ENCODE measurements around the gene ASMT.
"Not testable (repeated sequence)": the region's sequence is repeated elsewhere in the genome, so short reads cannot be mapped to it uniquely, and the experiment has no call there.

Gene ASMT

GRCh38 chrX:1610166-1610565, 4.7 kb upstream of the ASMT start:
- no peak for TF ChIP-seq ARNT (IDR thresholded peaks at IDR 0.05)
- no peak for TF ChIP-seq SUZ12 (IDR thresholded peaks at IDR 0.05)
- TF ChIP-seq ZNF384 (IDR thresholded peaks at IDR 0.05) = no peak
- TF ChIP-seq NFRKB (IDR thresholded peaks at IDR 0.05) = no peak
- no peak for TF ChIP-seq SP1 (IDR thresholded peaks at IDR 0.05)
- TF ChIP-seq FOXA1 (IDR thresholded peaks at IDR 0.05) = no peak
- TF ChIP-seq TARDBP (IDR thresholded peaks at IDR 0.05) = no peak
- TF ChIP-seq ELF4 (IDR thresholded peaks at IDR 0.05) = no peak
- no peak for TF ChIP-seq L3MBTL2 (conservative IDR thresholded peaks at IDR 0.05)
- TF ChIP-seq CTBP1 (IDR thresholded peaks at IDR 0.05; ENCODE audit: borderline replicate concordance) = no peak
- TF ChIP-seq LEF1 (IDR thresholded peaks at IDR 0.05; ENCODE audit: borderline replicate concordance) = no peak
- ChIA-PET POLR2A (no interaction called here), CTCF (no interaction called here)
- no peak for DNase-seq (ENCODE audit: extremely low spot score)

GRCh38 chrX:1610736-1611135, 4.1 kb upstream of the ASMT start:
- ChIA-PET CTCF (no interaction called here), POLR2A (no interaction called here)
- TF ChIP-seq FOXK2 (IDR thresholded peaks at IDR 0.05) = no peak
- no peak for TF ChIP-seq ELF4 (IDR thresholded peaks at IDR 0.05)
- TF ChIP-seq LEF1 (IDR thresholded peaks at IDR 0.05; ENCODE audit: borderline replicate concordance) = no peak
- TF ChIP-seq FOXM1 (IDR thresholded peaks at IDR 0.05; ENCODE audit: borderline replicate concordance) = no peak
- no peak for TF ChIP-seq SUZ12 (IDR thresholded peaks at IDR 0.05)
- TF ChIP-seq TARDBP (IDR thresholded peaks at IDR 0.05) = no peak
- TF ChIP-seq BHLHE40 (IDR thresholded peaks at IDR 0.05; ENCODE audit: borderline replicate concordance) = no peak
- no peak for TF ChIP-seq PKNOX1 (IDR thresholded peaks at IDR 0.05)
- TF ChIP-seq NFRKB (IDR thresholded peaks at IDR 0.05) = no peak
- TF ChIP-seq HDGF (IDR thresholded peaks at IDR 0.05; ENCODE audit: borderline replicate concordance) = no peak
- TF ChIP-seq L3MBTL2 (conservative IDR thresholded peaks at IDR 0.05) = no peak
- no peak for TF ChIP-seq ARNT (IDR thresholded peaks at IDR 0.05)
- TF ChIP-seq ZNF384 (IDR thresholded peaks at IDR 0.05) = no peak
- TF ChIP-seq CTBP1 (IDR thresholded peaks at IDR 0.05; ENCODE audit: borderline replicate concordance) = no peak
- TF ChIP-seq FOXA1 (IDR thresholded peaks at IDR 0.05) = no peak
- TF ChIP-seq SP1 (IDR thresholded peaks at IDR 0.05) = no peak
- DNase-seq (ENCODE audit: extremely low spot score) = no peak

GRCh38 chrX:1612641-1613286, 2.1 kb upstream of the ASMT start:
- TF ChIP-seq SUZ12 (IDR thresholded peaks at IDR 0.05) (no peak), ARNT (IDR thresholded peaks at IDR 0.05) (no peak), ZNF384 (IDR thresholded peaks at IDR 0.05) (no peak), BHLHE40 (IDR thresholded peaks at IDR 0.05; ENCODE audit: borderline replicate concordance) (no peak)
- CTCF ChIA-PET = no interaction called here
- POLR2A ChIA-PET = no interaction called here
- DNase-seq (ENCODE audit: extremely low spot score) = no peak

- no peak for DNase-seq (ENCODE audit: extremely low spot score)
- ChIA-PET CTCF (no interaction called here), POLR2A (no interaction called here)
- TF ChIP-seq PKNOX1 (IDR thresholded peaks at IDR 0.05) = peak; percentile 33; the same call in 1 of the 2 replicates
- no peak for TF ChIP-seq LEF1 (IDR thresholded peaks at IDR 0.05; ENCODE audit: borderline replicate concordance)
Observed at GRCh38 chrX:1618689-1619088, 3.8 kb downstream of the ASMT start.

GRCh38 chrX:1623691-1624090, 8.8 kb downstream of the ASMT start:
- POLR2A ChIA-PET = no interaction called here
- CTCF ChIA-PET = no interaction called here
- TF ChIP-seq SP1 (IDR thresholded peaks at IDR 0.05) (no peak), HDGF (IDR thresholded peaks at IDR 0.05; ENCODE audit: borderline replicate concordance) (no peak), BHLHE40 (IDR thresholded peaks at IDR 0.05; ENCODE audit: borderline replicate concordance) (no peak), LEF1 (IDR thresholded peaks at IDR 0.05; ENCODE audit: borderline replicate concordance) (no peak), FOXA1 (IDR thresholded peaks at IDR 0.05) (no peak), ARNT (IDR thresholded peaks at IDR 0.05) (no peak), L3MBTL2 (conservative IDR thresholded peaks at IDR 0.05) (no peak), ELF4 (IDR thresholded peaks at IDR 0.05) (no peak), SUZ12 (IDR thresholded peaks at IDR 0.05) (no peak)
- no peak for DNase-seq (ENCODE audit: extremely low spot score)

GRCh38 chrX:1624158-1624860, 9.4 kb downstream of the ASMT start:
- POLR2A ChIA-PET, CTCF ChIA-PET: not testable (repeated sequence)

GRCh38 chrX:1624861-1625215, 10.0 kb downstream of the ASMT start:
- POLR2A ChIA-PET; CTCF ChIA-PET; DNase-seq (ENCODE audit: extremely low spot score): not testable (repeated sequence)

More at GRCh38 chrX:1624158-1624860, 9.4 kb downstream of the ASMT start:
- not testable (repeated sequence) for DNase-seq (ENCODE audit: extremely low spot score)

GRCh38 chrX:1629244-1629643, 14.4 kb downstream of the ASMT start:
- TF ChIP-seq SUZ12 (IDR thresholded peaks at IDR 0.05) (no peak), PKNOX1 (IDR thresholded peaks at IDR 0.05) (no peak), FOXA1 (IDR thresholded peaks at IDR 0.05) (no peak), HDGF (IDR thresholded peaks at IDR 0.05; ENCODE audit: borderline replicate concordance) (no peak), ARNT (IDR thresholded peaks at IDR 0.05) (no peak), CTBP1 (IDR thresholded peaks at IDR 0.05; ENCODE audit: borderline replicate concordance) (no peak), FOXK2 (IDR thresholded peaks at IDR 0.05) (no peak), BHLHE40 (IDR thresholded peaks at IDR 0.05; ENCODE audit: borderline replicate concordance) (no peak), L3MBTL2 (conservative IDR thresholded peaks at IDR 0.05) (no peak), FOXM1 (IDR thresholded peaks at IDR 0.05; ENCODE audit: borderline replicate concordance) (no peak), TARDBP (IDR thresholded peaks at IDR 0.05) (no peak), ELF4 (IDR thresholded peaks at IDR 0.05) (no peak), SP1 (IDR thresholded peaks at IDR 0.05) (no peak), NFRKB (IDR thresholded peaks at IDR 0.05) (no peak), LEF1 (IDR thresholded peaks at IDR 0.05; ENCODE audit: borderline replicate concordance) (no peak), ZNF384 (IDR thresholded peaks at IDR 0.05) (no peak)

More at GRCh38 chrX:1629244-1629643, 14.4 kb downstream of the ASMT start:
- no peak for DNase-seq (ENCODE audit: extremely low spot score)
- POLR2A ChIA-PET = no interaction called here
- CTCF ChIA-PET = no interaction called here
